Keratinocyte (primary cell): ENCODE results near the gene CTXND1. TPM values are rescaled to one million over a fixed set of nuclear protein-coding genes. Genes with fewer than 3 reads are reported as not detected.
A peak's percentile ranks its signal among the peaks of the same experiment; 100 is the strongest.

Experiments used
- DNase-seq: peaks from one replicate; pipeline ENCODE4 v3.0.0-alpha.2; 2011; ENCODE audit warnings: low read depth, missing footprints, low spot score
- FAIRE-seq: peaks from 2 replicates; lab custom pipeline; 2011; peaks lifted over from hg19 to GRCh38; lab: Jason Lieb, UNC
- H2AFZ ChIP-seq: 2 replicates; pipeline ENCODE4 v1.6.0; 2012; ENCODE audit warnings: low read length, control low read depth, inconsistent platforms; ENCODE audit not compliant: control insufficient read depth
- H3K27ac ChIP-seq: 2 replicates; pipeline ENCODE4 v1.5.1; 2011; ENCODE audit warnings: low read length; ENCODE audit not compliant: control insufficient read depth, insufficient read depth
- H3K27me3 ChIP-seq: 3 replicates; pipeline ENCODE4 v1.6.0; 2011; ENCODE audit warnings: low read length; ENCODE audit not compliant: control insufficient read depth, insufficient read depth; ENCODE audit errors: extremely low read depth
- H3K36me3 ChIP-seq, 2 experiments: 2 replicates in 1 of 2; 3 replicates in 1 of 2; pipeline ENCODE4 v1.5.1; 2011; ENCODE audit warnings: low read length in 2 of 2, mild to moderate bottlenecking in 1 of 2; ENCODE audit not compliant: control insufficient read depth in 2 of 2, insufficient read depth in 2 of 2; ENCODE audit errors: extremely low read depth in 1 of 2
- H3K4me1 ChIP-seq: 3 replicates; pipeline ENCODE4 v1.5.1; 2011; ENCODE audit warnings: low read length; ENCODE audit not compliant: control insufficient read depth, insufficient read depth; ENCODE audit errors: extremely low read depth
- H3K4me2 ChIP-seq: 3 replicates; pipeline ENCODE4 v1.6.0; 2011; ENCODE audit warnings: low read depth, low read length; ENCODE audit not compliant: control insufficient read depth, insufficient read depth; ENCODE audit errors: extremely low read depth
- H3K4me3 ChIP-seq, 3 experiments: fragments of 200-600 bp in 1 of 3; sonication (generic) in 1 of 3; 2 replicates in 2 of 3; 3 replicates in 1 of 3; pipeline ENCODE4 v1.5.1; 2011 to 2016; ENCODE audit warnings: low read length in 3 of 3, mild to moderate bottlenecking in 3 of 3, control low read depth in 2 of 3, inconsistent platforms in 1 of 3, low read depth in 1 of 3, mixed read lengths in 1 of 3, mixed run types in 1 of 3, moderate library complexity in 1 of 3; ENCODE audit not compliant: control insufficient read depth in 2 of 3, insufficient read depth in 2 of 3; ENCODE audit errors: extremely low read depth in 1 of 3
- H3K79me2 ChIP-seq: 2 replicates; pipeline ENCODE4 v1.6.0; 2012; ENCODE audit warnings: low read length; ENCODE audit not compliant: control insufficient read depth, insufficient read depth
- H3K9ac ChIP-seq: 3 replicates; pipeline ENCODE4 v1.6.0; 2011; ENCODE audit warnings: low read length; ENCODE audit not compliant: control insufficient read depth, insufficient read depth; ENCODE audit errors: extremely low read depth
- H3K9me1 ChIP-seq: 3 replicates; pipeline ENCODE4 v1.6.0; 2011; ENCODE audit warnings: low read length; ENCODE audit not compliant: control insufficient read depth, insufficient read depth; ENCODE audit errors: extremely low read depth
- H3K9me3 ChIP-seq: 2 replicates; pipeline ENCODE4 v1.5.1; 2012; ENCODE audit warnings: low read depth, low read length; ENCODE audit not compliant: control insufficient read depth
- H4K20me1 ChIP-seq: 3 replicates; pipeline ENCODE4 v1.6.0; 2011; ENCODE audit warnings: low read length; ENCODE audit not compliant: control insufficient read depth, insufficient read depth; ENCODE audit errors: extremely low read depth
- CTCF ChIP-seq, 3 experiments: IDR thresholded peaks in 1 of 3; conservative IDR thresholded peaks in 1 of 3; optimal IDR thresholded peaks in 1 of 3; 2 replicates in 2 of 3; 3 replicates in 1 of 3; pipeline versions ENCODE3 to v1.5.1; 2011; ENCODE audit warnings: low read length in 3 of 3, mild to moderate bottlenecking in 3 of 3, moderate library complexity in 2 of 3, control low read depth in 1 of 3, inconsistent platforms in 1 of 3; ENCODE audit not compliant: insufficient read depth in 2 of 3; ENCODE audit errors: extremely low read depth in 1 of 3
- EZH2 ChIP-seq: IDR thresholded peaks from one replicate; pipeline ENCODE4 v1.6.1; 2012; ENCODE audit warnings: inconsistent platforms, mild to moderate bottlenecking, low read length, moderate library complexity
- dilution Hi-C: fragments of 300-500 bp; cut with MboI; formaldehyde crosslinking; loops from one replicate; pipeline ENCODE4 v1.7.0; 2020; ENCODE audit warnings: low sequenced_read_pairs; ENCODE audit not compliant: extremely low pct_ligation_motif_present
- polyA plus RNA-seq, 5 experiments: library from polyadenylated mRNA; depleted of rRNA in 3 of 5; stranded (reverse) in 3 of 5; stranded (forward) in 1 of 5; unstranded in 1 of 5; fragments of >200 nt; gene quantifications; 1 replicate in 1 of 5; 2 replicates in 3 of 5; 3 replicates in 1 of 5; pipeline versions ENCODE4 v1.2.1 to v1.2.3, GENCODE V29; 2011 to 2012; ENCODE audit warnings: missing spikeins in 2 of 5, low read depth in 1 of 5, low replicate concordance in 1 of 5

Gene CTXND1
- polyA plus RNA-seq, 1 donor (not counting 4 experiments of a cell fraction or from before 2014, with no cell fraction given), result not detected

- DNase-seq (no peak), FAIRE-seq (no peak)
- no peak overlapping the region for H3K4me2 ChIP-seq
- no peaks in the 10 kb centered on the region for H3K79me2 ChIP-seq
- no peak overlapping the region for H3K9ac ChIP-seq
- H3K4me3 ChIP-seq, result no peak overlapping the region
- no peaks in the 10 kb centered on the region for H3K27me3 ChIP-seq
- peaks cover 0 to 15% of the 10 kb centered on the region in 2 experiments for H3K36me3 ChIP-seq
- no peak overlapping the region for H3K27ac ChIP-seq
- H3K9me1 ChIP-seq, result no peaks in the 10 kb centered on the region
- H4K20me1 ChIP-seq, result no peaks in the 10 kb centered on the region
- dilution Hi-C loops, result no loop called here
- no peaks in the 10 kb centered on the region for H3K9me3 ChIP-seq
- no peak overlapping the region for H2AFZ ChIP-seq
- peaks cover 6% of the 10 kb centered on the region for H3K4me1 ChIP-seq
- TF ChIP-seq CTCF (optimal IDR thresholded peaks at IDR 0.05 in 1 of 3, IDR thresholded peaks at IDR 0.05 in 1 of 3, conservative IDR thresholded peaks at IDR 0.05 in 1 of 3; ENCODE audit: extremely low read depth in 1 of 3, insufficient read depth in 2 of 3, low read length in 3 of 3) (no peak), EZH2 (no peak)
Observed at GRCh38 chr15:80174017-80174746, 77.8 kb downstream of the CTXND1 start.

- Histone ChIP-seq H3K4me1 (peaks cover 6% of the 10 kb centered on the region), H4K20me1 (no peaks in the 10 kb centered on the region), H3K79me2 (no peaks in the 10 kb centered on the region), H3K4me3 (no peak overlapping the region), H2AFZ (no peak overlapping the region), H3K27me3 (no peaks in the 10 kb centered on the region), H3K9me3 (no peaks in the 10 kb centered on the region), H3K9ac (no peak overlapping the region), H3K4me2 (no peak overlapping the region), H3K9me1 (no peaks in the 10 kb centered on the region), H3K36me3 (peaks cover 0 to 15% of the 10 kb centered on the region in 2 experiments), H3K27ac (no peak overlapping the region)
- FAIRE-seq (peak; percentile 29), DNase-seq (no peak)
- TF ChIP-seq EZH2 (no peak), CTCF (optimal IDR thresholded peaks at IDR 0.05 in 1 of 3, IDR thresholded peaks at IDR 0.05 in 1 of 3, conservative IDR thresholded peaks at IDR 0.05 in 1 of 3; ENCODE audit: extremely low read depth in 1 of 3, insufficient read depth in 2 of 3, low read length in 3 of 3) (peak; percentile 79 to 87 (median 82))
- dilution Hi-C loops, result no loop called here
Observed at GRCh38 chr15:80173022-80173759, 78.8 kb downstream of the CTXND1 start.
